C4-2B (cell line): Measurements from ENCODE around the gene KLF7.

ENCODE experiments used
- H3K27ac ChIP-seq: fragments of 450-650 bp; 2 replicates; pipeline ENCODE4 v1.5.1; 2017
- ZFX ChIP-seq: fragments of 450-650 bp; IDR thresholded peaks from 2 replicates; pipeline ENCODE4 v1.6.1; 2017
- TF ChIP-seq, protein P1 (sequence below): fragments of 450-650 bp; conservative IDR thresholded peaks from 2 replicates; pipeline ENCODE4 v1.5.1; 2017; ENCODE audit warnings: mild to moderate bottlenecking

The KLF7 gene

DNA sequence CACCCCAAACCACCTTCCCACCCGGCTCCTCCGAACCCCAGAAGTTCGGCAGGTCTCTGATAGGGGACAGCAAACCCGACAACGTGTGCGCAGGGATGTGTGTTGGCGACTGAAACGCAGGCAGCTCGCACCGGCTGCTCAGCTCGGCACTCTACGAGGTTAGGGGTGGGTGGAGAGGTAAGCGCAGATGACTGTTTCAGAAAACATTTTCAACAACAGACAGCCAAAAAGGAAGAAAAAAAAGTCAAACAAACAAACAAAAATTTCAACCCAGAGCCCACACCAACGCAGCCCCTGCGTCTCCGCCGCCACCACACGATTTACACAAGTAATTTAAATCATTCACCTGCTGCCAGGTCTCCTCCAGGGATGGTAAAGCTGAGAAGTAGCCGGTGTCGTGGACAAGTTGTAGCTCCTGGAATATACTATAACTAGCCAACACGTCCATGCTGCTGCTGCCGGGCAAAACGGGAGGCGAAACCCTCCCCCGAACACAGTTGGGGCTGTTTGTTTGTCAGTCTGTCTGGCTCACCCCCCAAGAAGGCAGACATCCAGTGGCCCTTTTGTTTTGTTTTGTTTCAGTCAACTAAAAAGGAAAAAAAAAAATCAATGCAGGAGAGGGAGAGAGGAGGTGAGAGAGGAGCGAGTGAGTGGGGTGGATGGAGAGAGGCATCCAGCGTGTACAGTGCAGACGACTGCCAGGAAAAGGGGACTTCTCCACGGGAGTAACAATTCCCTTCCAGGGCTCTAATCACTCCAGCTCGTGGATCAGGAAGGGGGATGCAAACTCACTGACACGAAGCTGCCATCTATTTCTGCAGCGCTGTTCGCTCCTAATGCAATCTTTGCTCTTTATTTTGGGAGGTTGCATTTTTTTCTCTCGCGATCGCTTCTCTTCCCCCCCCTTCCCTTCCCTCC lies at the start of gene KLF7:
TSS of gene KLF7 (minus strand) at position 828 of the 918 bp plus-strand sequence. CDS start at position 448, 380 bp downstream.
- H3K27ac ChIP-seq: peak within 1 kb of the TSS; percentile 96
- TF ChIP-seq ZFX: no peak
- TF ChIP-seq, protein P1, sequence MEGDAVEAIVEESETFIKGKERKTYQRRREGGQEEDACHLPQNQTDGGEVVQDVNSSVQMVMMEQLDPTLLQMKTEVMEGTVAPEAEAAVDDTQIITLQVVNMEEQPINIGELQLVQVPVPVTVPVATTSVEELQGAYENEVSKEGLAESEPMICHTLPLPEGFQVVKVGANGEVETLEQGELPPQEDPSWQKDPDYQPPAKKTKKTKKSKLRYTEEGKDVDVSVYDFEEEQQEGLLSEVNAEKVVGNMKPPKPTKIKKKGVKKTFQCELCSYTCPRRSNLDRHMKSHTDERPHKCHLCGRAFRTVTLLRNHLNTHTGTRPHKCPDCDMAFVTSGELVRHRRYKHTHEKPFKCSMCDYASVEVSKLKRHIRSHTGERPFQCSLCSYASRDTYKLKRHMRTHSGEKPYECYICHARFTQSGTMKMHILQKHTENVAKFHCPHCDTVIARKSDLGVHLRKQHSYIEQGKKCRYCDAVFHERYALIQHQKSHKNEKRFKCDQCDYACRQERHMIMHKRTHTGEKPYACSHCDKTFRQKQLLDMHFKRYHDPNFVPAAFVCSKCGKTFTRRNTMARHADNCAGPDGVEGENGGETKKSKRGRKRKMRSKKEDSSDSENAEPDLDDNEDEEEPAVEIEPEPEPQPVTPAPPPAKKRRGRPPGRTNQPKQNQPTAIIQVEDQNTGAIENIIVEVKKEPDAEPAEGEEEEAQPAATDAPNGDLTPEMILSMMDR: no peak

DNA sequence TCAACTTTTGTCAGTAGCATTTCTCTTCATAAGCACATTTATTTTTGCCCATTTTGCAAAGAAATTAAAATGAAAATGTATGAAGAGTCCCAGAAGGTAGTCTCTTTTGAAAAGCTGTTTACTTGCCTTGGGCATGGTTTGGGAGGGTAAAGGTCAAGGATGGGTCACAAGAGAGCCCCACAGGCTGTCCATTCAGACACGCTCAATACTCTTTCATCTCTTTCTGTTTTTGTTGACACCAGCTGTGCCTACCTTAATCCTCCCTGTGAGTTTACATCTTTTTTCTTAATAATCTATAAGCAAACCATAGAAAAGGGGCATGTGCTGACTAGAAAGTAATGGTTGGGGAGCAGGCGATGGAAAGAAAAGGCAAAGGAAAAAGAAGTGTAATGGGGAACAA lies 49.6 kb upstream of the KLF7 start:
- H3K27ac ChIP-seq: no peak overlapping the region
- TF ChIP-seq, protein P1: no peak
- no peak for TF ChIP-seq ZFX

DNA sequence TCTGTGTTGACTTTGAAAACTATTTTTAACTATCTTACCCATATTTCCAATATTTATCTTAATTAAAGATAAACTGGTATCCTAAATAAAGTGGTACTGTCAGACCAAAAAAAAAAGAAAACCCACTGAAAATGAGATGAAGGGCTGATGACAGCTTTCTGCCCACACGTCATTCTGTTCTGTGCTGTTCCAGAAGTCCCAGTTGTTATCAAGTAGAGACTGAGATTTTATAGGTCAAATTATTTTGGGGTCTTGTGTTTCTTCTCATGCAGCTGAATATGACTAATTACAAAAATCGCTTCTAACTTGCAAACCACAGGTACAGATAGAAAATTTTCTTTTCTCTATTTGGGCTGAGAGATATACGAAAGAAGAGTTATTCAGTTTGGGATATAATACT lies 48.7 kb upstream of the KLF7 start:
- TF ChIP-seq, protein P1: no peak
- TF ChIP-seq ZFX: no peak
- no peak overlapping the region for H3K27ac ChIP-seq

DNA sequence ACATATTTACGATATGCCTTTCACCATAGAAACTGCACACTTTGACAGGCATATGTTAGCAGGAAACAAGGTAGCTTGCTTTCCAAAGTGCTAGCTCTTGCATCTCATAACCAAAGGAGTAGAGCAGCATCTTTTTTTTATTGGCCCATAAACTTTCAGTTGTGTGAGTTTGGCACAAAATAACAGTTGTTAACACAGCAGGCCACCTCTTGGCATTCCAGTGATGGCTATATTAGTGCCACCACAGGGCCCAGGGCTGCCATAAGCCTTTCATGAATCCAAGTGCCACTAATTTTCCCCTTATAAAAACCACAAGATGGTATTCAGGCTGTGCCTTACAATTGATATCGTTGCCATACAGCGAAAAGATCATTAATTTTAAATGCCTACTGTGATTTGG lies 40.3 kb upstream of the KLF7 start:
- no peak overlapping the region for H3K27ac ChIP-seq
- no peak for TF ChIP-seq ZFX
- TF ChIP-seq, protein P1: no peak

DNA sequence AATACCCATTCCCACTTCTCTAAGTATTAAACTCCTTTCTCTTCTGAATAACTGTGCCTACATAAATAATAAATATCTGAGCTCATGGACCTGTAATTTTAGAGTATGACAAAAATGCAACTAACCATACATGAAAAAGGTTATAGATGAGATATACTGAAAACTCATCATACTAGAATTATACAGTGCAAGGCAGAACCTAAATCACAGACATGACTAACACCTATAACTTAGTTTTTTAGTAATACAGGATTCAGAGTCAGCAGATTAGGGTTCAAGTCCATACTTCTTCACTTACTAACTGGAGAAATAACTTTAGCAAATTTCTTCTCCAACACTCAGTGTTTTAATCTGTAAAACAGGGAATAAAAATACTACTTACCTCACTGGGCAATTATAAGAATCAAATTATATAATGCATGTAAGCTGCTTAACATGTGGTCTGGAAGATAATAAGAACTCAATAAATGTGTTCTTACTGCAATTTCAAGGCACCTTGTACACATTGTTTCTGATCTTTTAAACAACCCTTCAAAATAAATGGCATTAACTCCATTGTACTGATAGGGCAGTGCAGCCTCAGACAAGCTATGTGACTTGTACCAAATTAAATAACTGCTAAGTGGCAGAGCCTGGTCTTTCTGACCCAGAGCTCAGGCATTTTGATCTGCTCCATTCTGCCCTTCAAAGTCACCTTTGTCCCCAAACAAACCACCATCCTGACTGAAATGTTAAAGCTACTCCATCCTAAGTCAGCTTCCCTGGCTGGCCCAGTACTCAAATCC lies 39.6 kb upstream of the KLF7 start:
- no peak for TF ChIP-seq ZFX
- TF ChIP-seq, protein P1: no peak
- H3K27ac ChIP-seq: no peak overlapping the region

DNA sequence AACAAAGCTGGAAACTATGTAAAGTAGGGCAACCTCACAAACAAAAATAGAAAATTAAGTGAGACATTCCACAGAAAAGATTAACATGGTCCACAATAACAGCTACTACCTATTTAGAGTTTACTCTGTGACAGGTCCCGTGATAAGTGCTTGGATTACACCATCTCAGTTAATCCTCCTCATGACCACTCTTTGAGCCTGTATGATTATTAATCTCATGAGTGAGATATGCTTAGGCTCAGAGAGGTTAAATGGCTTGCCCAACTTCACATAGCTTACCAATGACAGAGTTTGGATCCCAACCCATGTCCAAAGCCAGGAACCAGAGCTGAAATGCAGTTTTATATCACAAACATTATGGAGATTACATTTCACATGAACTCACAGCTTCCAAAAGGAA lies 37.3 kb upstream of the KLF7 start:
- no peak for TF ChIP-seq ZFX
- TF ChIP-seq, protein P1: no peak
- no peak overlapping the region for H3K27ac ChIP-seq

DNA sequence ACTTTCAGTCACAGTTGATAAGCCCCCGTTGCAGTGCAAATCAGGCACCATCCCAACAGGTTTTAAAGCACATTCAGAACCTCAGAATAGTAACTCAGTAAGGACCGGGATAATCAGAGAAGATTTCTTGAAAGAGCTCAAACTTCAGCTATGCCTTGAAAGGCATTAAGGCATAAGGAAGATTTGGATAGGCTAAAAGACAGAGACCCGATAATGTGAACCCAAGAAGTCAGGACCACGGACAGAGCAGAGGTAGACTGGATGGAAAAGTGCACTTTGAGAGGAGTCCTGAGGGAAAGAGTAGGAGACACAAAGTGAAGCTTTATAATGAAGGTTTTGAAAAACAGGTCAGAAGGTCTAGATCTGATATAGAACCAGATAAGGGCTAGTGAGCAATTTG lies 36.9 kb upstream of the KLF7 start:
- TF ChIP-seq, protein P1: no peak
- TF ChIP-seq ZFX: no peak
- no peak overlapping the region for H3K27ac ChIP-seq
